Activated T-helper 1 cell treated with anti-CD3 and anti-CD28 coated beads, Interleukin-2, amount 50 U/mL, for 16 hours (primary cell): Measurements from ENCODE around the gene BABAM1.
"Not testable (repeated sequence)": the region's sequence is repeated elsewhere in the genome, so short reads cannot be mapped to it uniquely, and the experiment has no call there.

Experiments used
- DNase-seq, 2 donors: peaks; one replicate each; pipeline ENCODE4 v3.0.0-alpha.2; 2020; ENCODE audit warnings: low read depth in 1 of 2, low spot score in 1 of 2

Gene BABAM1

GRCh38 chr19:17268754-17269153, 1.5 kb downstream of the BABAM1 start:
- DNase-seq: no peak

GRCh38 chr19:17274892-17275291, 7.6 kb downstream of the BABAM1 start:
- DNase-seq: not testable (repeated sequence)

GRCh38 chr19:17275441-17276175, 8.4 kb downstream of the BABAM1 start:
- DNase-seq: no peak

- no peak for DNase-seq
Measured at GRCh38 chr19:17279436-17279835, 12.2 kb downstream of the BABAM1 start.

GRCh38 chr19:17281391-17282304, 14.4 kb downstream of the BABAM1 start, which contains the start of gene ANKLE1:
Gene ANKLE1, plus strand, starts transcription at chr19:17281901. Its CDS starts 20 bp downstream, at chr19:17281921.
- DNase-seq: no peak

- DNase-seq: peak; percentile 69 to 71
Measured at GRCh38 chr19:17282488-17283125, 15.4 kb downstream of the BABAM1 start.

GRCh38 chr19:17283504-17283996, 16.3 kb downstream of the BABAM1 start:
- no peak for DNase-seq

GRCh38 chr19:17285415-17286135, 18.3 kb downstream of the BABAM1 start:
- DNase-seq: no peak

- no peak for DNase-seq
Measured at GRCh38 chr19:17286263-17286662, 19.0 kb downstream of the BABAM1 start.

- DNase-seq: no peak
Measured at GRCh38 chr19:17286752-17287151, 19.5 kb downstream of the BABAM1 start.

- DNase-seq: no peak
Measured at GRCh38 chr19:17289489-17289888, 22.2 kb downstream of the BABAM1 start.

- DNase-seq: peak; percentile 51 to 66
Measured at GRCh38 chr19:17292301-17293074, 25.2 kb downstream of the BABAM1 start.

- DNase-seq: no peak
Measured at GRCh38 chr19:17293605-17294004, 26.4 kb downstream of the BABAM1 start.

- peak in 1 of 2 donors; percentile 28 for DNase-seq
Measured at GRCh38 chr19:17294051-17294891, 27.0 kb downstream of the BABAM1 start.

- DNase-seq: not testable (repeated sequence)
Measured at GRCh38 chr19:17295551-17295950, 28.3 kb downstream of the BABAM1 start.

GRCh38 chr19:17296273-17296672, 29.0 kb downstream of the BABAM1 start:
- DNase-seq: no peak

GRCh38 chr19:17296976-17297375, 29.7 kb downstream of the BABAM1 start:
- DNase-seq: no peak

- no peak for DNase-seq
Measured at GRCh38 chr19:17300992-17301619, 33.9 kb downstream of the BABAM1 start.
